ENCODE measurements around the gene CPOX.

The CPOX gene

DNA sequence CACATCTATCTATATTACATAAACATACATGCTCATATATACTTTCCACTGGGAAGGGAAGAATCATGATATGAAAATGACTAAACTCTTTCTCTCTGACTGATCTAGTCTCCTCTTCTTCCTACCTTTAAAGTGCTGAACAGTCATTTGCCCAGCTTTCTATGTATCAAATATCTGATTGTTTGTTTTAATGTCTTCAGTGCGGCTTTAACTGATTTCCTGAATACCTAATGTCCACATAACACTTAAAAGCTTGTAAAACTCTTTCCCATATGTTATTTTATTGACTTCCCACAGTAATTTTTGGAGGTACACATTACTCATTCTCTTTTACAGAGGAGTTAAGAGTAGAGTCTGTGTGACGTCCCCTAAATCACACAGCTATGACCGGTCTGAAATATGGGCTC is 28.2 kb downstream of the CPOX start (continued):
- no peak for TF ChIP-seq HOXA7 (CRISPR knock-in tag; IDR thresholded peaks at IDR 0.05; ENCODE audit: borderline replicate concordance)
- no peak for TF ChIP-seq ZNF266 (tag by site-specific recombination; IDR thresholded peaks at IDR 0.05; ENCODE audit: low read depth)
- TF ChIP-seq ZNF837 (tag by site-specific recombination; IDR thresholded peaks at IDR 0.05): no peak
- TF ChIP-seq ZNF423 (tag by site-specific recombination; IDR thresholded peaks at IDR 0.05): no peak
- no peak for TF ChIP-seq ZNF521 (tag by site-specific recombination; IDR thresholded peaks at IDR 0.05)

DNA sequence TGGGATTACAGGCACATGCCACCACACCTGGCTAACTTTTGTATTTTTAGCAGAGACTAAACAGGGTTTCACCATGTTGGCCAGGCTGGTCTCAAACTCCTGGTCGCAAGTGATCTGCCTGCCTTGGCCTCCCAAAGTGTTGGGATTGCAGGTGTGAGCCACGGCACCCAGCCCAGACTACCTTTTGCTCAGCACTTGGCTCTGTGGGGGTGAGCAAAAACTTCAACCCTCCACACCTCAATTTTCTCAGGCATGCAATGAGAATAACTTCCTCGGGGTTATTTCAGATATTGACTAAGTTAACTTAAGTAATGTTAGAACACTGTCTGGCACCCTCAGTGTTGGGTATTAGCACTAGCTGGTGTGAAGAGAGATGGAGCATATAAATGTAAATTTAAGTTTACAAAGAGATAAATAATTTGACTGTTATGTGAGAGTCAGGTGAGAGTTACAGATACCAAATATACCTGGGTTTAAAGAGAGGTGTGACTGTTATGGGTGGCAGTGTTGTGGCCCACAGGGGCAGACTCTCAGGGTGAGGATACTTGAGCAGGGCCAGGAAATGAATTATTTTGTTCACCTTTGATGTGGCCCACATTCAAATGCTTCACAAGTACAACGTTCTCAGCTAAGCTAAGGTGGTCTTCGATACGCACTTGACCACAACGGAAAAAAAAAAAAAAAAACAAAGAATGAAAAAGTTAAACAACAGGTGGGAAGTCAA is 29.0 kb downstream of the CPOX start:
- CTCF ChIA-PET: interaction anchor here (0.7 to 1.2 kb wide), 2 partner anchors 8 to 10 kb away, joined by 3 read pairs; no protein-coding TSS in a partner anchor
- Histone ChIP-seq H3K36me3 (ENCODE audit: control insufficient read depth in 2 of 2, insufficient read depth in 1 of 2, low read length in 2 of 2) (no peaks in the 10 kb centered on the region), H3K4me1 (ENCODE audit: control insufficient read depth, insufficient read depth, low read length) (no peaks in the 10 kb centered on the region), H3K9me3 (ENCODE audit: control insufficient read depth, insufficient read depth, low read depth, low read length) (no peaks in the 10 kb centered on the region), H3K27ac (ENCODE audit: extremely low read depth, low read depth, low read length) (no peak overlapping the region), H3K4me3 (ENCODE audit: low read depth, low read length) (no peak overlapping the region)
- POLR2A ChIA-PET: no interaction called here
- TF ChIP-seq, protein P1, sequence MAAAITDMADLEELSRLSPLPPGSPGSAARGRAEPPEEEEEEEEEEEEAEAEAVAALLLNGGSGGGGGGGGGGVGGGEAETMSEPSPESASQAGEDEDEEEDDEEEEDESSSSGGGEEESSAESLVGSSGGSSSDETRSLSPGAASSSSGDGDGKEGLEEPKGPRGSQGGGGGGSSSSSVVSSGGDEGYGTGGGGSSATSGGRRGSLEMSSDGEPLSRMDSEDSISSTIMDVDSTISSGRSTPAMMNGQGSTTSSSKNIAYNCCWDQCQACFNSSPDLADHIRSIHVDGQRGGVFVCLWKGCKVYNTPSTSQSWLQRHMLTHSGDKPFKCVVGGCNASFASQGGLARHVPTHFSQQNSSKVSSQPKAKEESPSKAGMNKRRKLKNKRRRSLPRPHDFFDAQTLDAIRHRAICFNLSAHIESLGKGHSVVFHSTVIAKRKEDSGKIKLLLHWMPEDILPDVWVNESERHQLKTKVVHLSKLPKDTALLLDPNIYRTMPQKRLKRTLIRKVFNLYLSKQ (tag by site-specific recombination; IDR thresholded peaks at IDR 0.05; ENCODE audit: borderline replicate concordance): no peak
- TF ChIP-seq ZNF274 (IDR thresholded peaks at IDR 0.05; ENCODE audit: low read length) (no peak), ZNF274 (tag by site-specific recombination; IDR thresholded peaks at IDR 0.05; ENCODE audit: borderline replicate concordance) (no peak), ZNF423 (tag by site-specific recombination; IDR thresholded peaks at IDR 0.05) (no peak), GFI1B (tag by site-specific recombination; IDR thresholded peaks at IDR 0.05) (no peak), ZNF311 (tag by site-specific recombination; IDR thresholded peaks at IDR 0.05; ENCODE audit: borderline replicate concordance) (no peak), MEIS1 (CRISPR knock-in tag; IDR thresholded peaks at IDR 0.05; ENCODE audit: borderline replicate concordance) (no peak), ZNF16 (tag by site-specific recombination; IDR thresholded peaks at IDR 0.05; ENCODE audit: low read depth) (no peak), ZNF837 (tag by site-specific recombination; IDR thresholded peaks at IDR 0.05) (no peak), ZNF214 (tag by site-specific recombination; IDR thresholded peaks at IDR 0.05; ENCODE audit: borderline replicate concordance) (no peak), TRIM28 (IDR thresholded peaks at IDR 0.05; ENCODE audit: borderline replicate concordance, low read length) (no peak), ZNF707 (tag by site-specific recombination; IDR thresholded peaks at IDR 0.05) (no peak), ZNF184 (tag by site-specific recombination; IDR thresholded peaks at IDR 0.05) (no peak), BCL11B (tag by site-specific recombination; IDR thresholded peaks at IDR 0.05; ENCODE audit: low read depth) (no peak), ZNF785 (tag by site-specific recombination; IDR thresholded peaks at IDR 0.05) (no peak), ZNF140 (tag by site-specific recombination; IDR thresholded peaks at IDR 0.05) (no peak), ZNF433 (tag by site-specific recombination; IDR thresholded peaks at IDR 0.05; ENCODE audit: low read depth) (no peak)

DNA sequence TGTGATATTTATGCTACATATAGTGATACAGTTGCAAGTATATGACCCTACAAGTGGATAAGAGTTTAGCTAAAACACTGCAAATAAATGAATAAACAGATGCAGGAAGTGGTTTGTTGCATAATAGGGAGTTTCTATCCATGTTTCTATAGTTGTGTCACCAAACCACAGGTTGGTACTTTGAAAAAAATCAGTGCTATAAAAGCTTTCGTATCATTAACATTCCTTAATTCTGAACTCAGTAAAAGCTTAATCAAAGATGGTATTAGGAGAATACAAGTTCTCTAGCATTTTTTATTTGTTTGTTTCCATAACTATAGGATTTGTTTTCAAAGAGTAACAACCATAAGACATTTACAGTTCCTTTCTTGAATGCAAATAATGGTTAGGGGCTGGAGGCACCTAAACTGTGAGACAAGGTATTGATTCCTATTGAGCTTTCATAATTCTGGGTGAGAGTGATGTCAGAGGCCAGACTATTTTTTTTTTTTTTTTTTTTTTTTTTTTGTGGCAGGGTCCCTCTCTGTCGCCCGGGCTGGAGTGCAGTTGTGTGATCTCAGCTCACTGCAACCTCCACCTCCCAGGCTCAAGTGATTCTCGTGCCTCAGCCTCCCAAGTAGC is 29.6 kb downstream of the CPOX start:
- no peaks in the 10 kb centered on the region for H3K9me3 ChIP-seq (ENCODE audit: control insufficient read depth, insufficient read depth, low read depth, low read length)
- H3K4me1 ChIP-seq (ENCODE audit: control insufficient read depth, insufficient read depth, low read length): no peaks in the 10 kb centered on the region
- CTCF ChIA-PET: interaction anchor here (0.7 to 1.2 kb wide), 2 partner anchors 8 to 10 kb away, joined by 3 read pairs; no protein-coding TSS in a partner anchor
- H3K4me3 ChIP-seq (ENCODE audit: low read depth, low read length): no peak overlapping the region
- POLR2A ChIA-PET: no interaction called here
- TF ChIP-seq ZNF138 (tag by site-specific recombination; IDR thresholded peaks at IDR 0.05; ENCODE audit: borderline replicate concordance) (no peak), WT1 (tag by site-specific recombination; IDR thresholded peaks at IDR 0.05) (no peak), ZNF404 (tag by site-specific recombination; IDR thresholded peaks at IDR 0.05) (no peak), ZNF785 (tag by site-specific recombination; IDR thresholded peaks at IDR 0.05) (no peak)
- no peaks in the 10 kb centered on the region for H3K36me3 ChIP-seq (ENCODE audit: control insufficient read depth in 2 of 2, insufficient read depth in 1 of 2, low read length in 2 of 2)
- no peak overlapping the region for H3K27ac ChIP-seq (ENCODE audit: extremely low read depth, low read depth, low read length)

Data from HEK293 (cell line).